ENCODE measurements around the gene PBX1. TPM values are rescaled to one million over a fixed set of nuclear protein-coding genes. Genes with fewer than 3 reads are reported as not detected.

The PBX1 gene
- total and polyA plus RNA-seq, 4 donors: 14.0 to 125 (median 40.0) TPM

GRCh38 chr1:164774819-164775654 lies 216.1 kb downstream of the PBX1 start:
- no peak overlapping the region for H3K27ac ChIP-seq (ENCODE audit: low read depth in 1 of 2, low read length in 2 of 2)
- H3K4me3 ChIP-seq (ENCODE audit: low read length in 2 of 2): no peak overlapping the region
- DNase-seq: no peak
- intact Hi-C loops (cut with DNase I): loop anchor here in 1 of 2 donors (10.0 kb wide), 1 partner anchor 330 kb away; no protein-coding TSS in a partner anchor
- no peak for ATAC-seq (ENCODE audit: low FRiP score)
- H3K4me1 ChIP-seq (ENCODE audit: control insufficient read depth in 1 of 2, insufficient read depth in 2 of 2, low read length in 2 of 2): peaks cover 3% of the 10 kb centered on the region in 2 donors
- H3K9me3 ChIP-seq (ENCODE audit: control insufficient read depth, low read length): no peaks in the 10 kb centered on the region
- no peaks in the 10 kb centered on the region for H3K36me3 ChIP-seq (ENCODE audit: control insufficient read depth in 1 of 2, insufficient read depth in 2 of 2, low read length in 1 of 2)
- H3K27me3 ChIP-seq (ENCODE audit: control insufficient read depth in 1 of 2, insufficient read depth in 2 of 2, low read length in 1 of 2): no peaks in the 10 kb centered on the region
- 76 to 81% methylated on average over 16 of the region's 16 CpGs for WGBS, 2 donors

- Histone ChIP-seq H3K4me1 (ENCODE audit: control insufficient read depth in 1 of 2, insufficient read depth in 2 of 2, low read length in 2 of 2) (peaks cover under 1 to 6% of the 10 kb centered on the region in 2 donors), H3K27ac (ENCODE audit: low read depth in 1 of 2, low read length in 2 of 2) (no peak overlapping the region), H3K36me3 (ENCODE audit: control insufficient read depth in 1 of 2, insufficient read depth in 2 of 2, low read length in 1 of 2) (no peaks in the 10 kb centered on the region), H3K9me3 (ENCODE audit: control insufficient read depth, low read length) (no peaks in the 10 kb centered on the region), H3K4me3 (ENCODE audit: low read length in 2 of 2) (no peak overlapping the region), H3K27me3 (ENCODE audit: control insufficient read depth in 1 of 2, insufficient read depth in 2 of 2, low read length in 1 of 2) (no peaks in the 10 kb centered on the region)
- WGBS, 2 donors: 77 to 83% methylated on average over 2 of the region's 2 CpGs
- no peak for ATAC-seq (ENCODE audit: low FRiP score)
- DNase-seq: no peak
- intact Hi-C loops (cut with DNase I): loop anchor here in 1 of 2 donors (10.0 kb wide), 1 partner anchor 333 kb away; no protein-coding TSS in a partner anchor
Observed at GRCh38 chr1:164777518-164777917, 218.5 kb downstream of the PBX1 start.

- 85 to 94% methylated on average over 3 of the region's 3 CpGs for WGBS, 2 donors
- no peaks in the 10 kb centered on the region for H3K9me3 ChIP-seq (ENCODE audit: control insufficient read depth, low read length)
- no peaks in the 10 kb centered on the region for H3K27me3 ChIP-seq (ENCODE audit: control insufficient read depth in 1 of 2, insufficient read depth in 2 of 2, low read length in 1 of 2)
- intact Hi-C loops (cut with DNase I): loop anchor here in 1 of 2 donors (10.0 kb wide), 1 partner anchor 335 kb away; no protein-coding TSS in a partner anchor
- H3K4me3 ChIP-seq (ENCODE audit: low read length in 2 of 2): no peak overlapping the region
- ATAC-seq (ENCODE audit: low FRiP score) (no peak), DNase-seq (no peak)
- H3K4me1 ChIP-seq (ENCODE audit: control insufficient read depth in 1 of 2, insufficient read depth in 2 of 2, low read length in 2 of 2): peaks cover 0 to 5% of the 10 kb centered on the region in 2 donors
- H3K27ac ChIP-seq (ENCODE audit: low read depth in 1 of 2, low read length in 2 of 2): no peak overlapping the region
- no peaks in the 10 kb centered on the region for H3K36me3 ChIP-seq (ENCODE audit: control insufficient read depth in 1 of 2, insufficient read depth in 2 of 2, low read length in 1 of 2)
Observed at GRCh38 chr1:164779376-164779775, 220.4 kb downstream of the PBX1 start.

- Histone ChIP-seq H3K27ac (ENCODE audit: low read depth in 1 of 2, low read length in 2 of 2) (no peak overlapping the region), H3K9me3 (ENCODE audit: control insufficient read depth, low read length) (no peaks in the 10 kb centered on the region), H3K27me3 (ENCODE audit: control insufficient read depth in 1 of 2, insufficient read depth in 2 of 2, low read length in 1 of 2) (no peaks in the 10 kb centered on the region), H3K4me1 (ENCODE audit: control insufficient read depth in 1 of 2, insufficient read depth in 2 of 2, low read length in 2 of 2) (peaks cover 0 to 5% of the 10 kb centered on the region in 2 donors), H3K4me3 (ENCODE audit: low read length in 2 of 2) (no peak overlapping the region), H3K36me3 (ENCODE audit: control insufficient read depth in 1 of 2, insufficient read depth in 2 of 2, low read length in 1 of 2) (no peaks in the 10 kb centered on the region)
- WGBS, 2 donors: 92% methylated on average over 12 of the region's 12 CpGs
- no peak for DNase-seq
- ATAC-seq (ENCODE audit: low FRiP score): no peak
- intact Hi-C loops (cut with DNase I): loop anchor here (5.0 to 10.0 kb wide), 4 partner anchors 63 to 335 kb away; no protein-coding TSS in a partner anchor
Observed at GRCh38 chr1:164780111-164780812, 221.3 kb downstream of the PBX1 start.

GRCh38 chr1:164780863-164781262 lies 221.9 kb downstream of the PBX1 start:
- DNase-seq (no peak), ATAC-seq (ENCODE audit: low FRiP score) (no peak)
- no peaks in the 10 kb centered on the region for H3K9me3 ChIP-seq (ENCODE audit: control insufficient read depth, low read length)
- peaks cover 0 to 7% of the 10 kb centered on the region in 2 donors for H3K4me1 ChIP-seq (ENCODE audit: control insufficient read depth in 1 of 2, insufficient read depth in 2 of 2, low read length in 2 of 2)
- intact Hi-C loops (cut with DNase I): loop anchor here (5.0 to 10.0 kb wide), 4 partner anchors 64 to 336 kb away; no protein-coding TSS in a partner anchor
- no peak overlapping the region for H3K27ac ChIP-seq (ENCODE audit: low read depth in 1 of 2, low read length in 2 of 2)
- no peaks in the 10 kb centered on the region for H3K36me3 ChIP-seq (ENCODE audit: control insufficient read depth in 1 of 2, insufficient read depth in 2 of 2, low read length in 1 of 2)
- H3K4me3 ChIP-seq (ENCODE audit: low read length in 2 of 2): no peak overlapping the region
- 76 to 78% methylated on average over 8 of the region's 8 CpGs for WGBS, 2 donors
- H3K27me3 ChIP-seq (ENCODE audit: control insufficient read depth in 1 of 2, insufficient read depth in 2 of 2, low read length in 1 of 2): no peaks in the 10 kb centered on the region

GRCh38 chr1:164781972-164782371 lies 223.0 kb downstream of the PBX1 start:
- intact Hi-C loops (cut with DNase I): loop anchor here (5.0 to 10.0 kb wide), 4 partner anchors 65 to 337 kb away; no protein-coding TSS in a partner anchor
- 17% methylated on average over 1 of the region's 1 CpG for WGBS, 2 donors
- H3K4me1 ChIP-seq (ENCODE audit: control insufficient read depth in 1 of 2, insufficient read depth in 2 of 2, low read length in 2 of 2): peaks cover 0 to 7% of the 10 kb centered on the region in 2 donors
- ATAC-seq (ENCODE audit: low FRiP score) (no peak), DNase-seq (no peak)
- H3K36me3 ChIP-seq (ENCODE audit: control insufficient read depth in 1 of 2, insufficient read depth in 2 of 2, low read length in 1 of 2): no peaks in the 10 kb centered on the region
- no peak overlapping the region for H3K4me3 ChIP-seq (ENCODE audit: low read length in 2 of 2)
- H3K9me3 ChIP-seq (ENCODE audit: control insufficient read depth, low read length): no peaks in the 10 kb centered on the region
- H3K27me3 ChIP-seq (ENCODE audit: control insufficient read depth in 1 of 2, insufficient read depth in 2 of 2, low read length in 1 of 2): no peaks in the 10 kb centered on the region
- H3K27ac ChIP-seq (ENCODE audit: low read depth in 1 of 2, low read length in 2 of 2): peak overlapping the region in 1 of 2 donors; percentile 15

GRCh38 chr1:164783778-164784555 lies 225.0 kb downstream of the PBX1 start:
- ATAC-seq (ENCODE audit: low FRiP score) (no peak), DNase-seq (peak in 1 of 2 donors; percentile 54)
- WGBS, 2 donors: 14 to 19% methylated on average over 13 of the region's 13 CpGs
- Histone ChIP-seq H3K4me1 (ENCODE audit: control insufficient read depth in 1 of 2, insufficient read depth in 2 of 2, low read length in 2 of 2) (peaks cover 0 to 7% of the 10 kb centered on the region in 2 donors), H3K27me3 (ENCODE audit: control insufficient read depth in 1 of 2, insufficient read depth in 2 of 2, low read length in 1 of 2) (no peaks in the 10 kb centered on the region), H3K27ac (ENCODE audit: low read depth in 1 of 2, low read length in 2 of 2) (peak overlapping the region in 1 of 2 donors; percentile 55), H3K36me3 (ENCODE audit: control insufficient read depth in 1 of 2, insufficient read depth in 2 of 2, low read length in 1 of 2) (no peaks in the 10 kb centered on the region), H3K4me3 (ENCODE audit: low read length in 2 of 2) (no peak overlapping the region), H3K9me3 (ENCODE audit: control insufficient read depth, low read length) (no peaks in the 10 kb centered on the region)
- intact Hi-C loops (cut with DNase I): loop anchor here (5.0 to 10.0 kb wide), 4 partner anchors 67 to 339 kb away; no protein-coding TSS in a partner anchor

GRCh38 chr1:164784960-164785359 lies 226.0 kb downstream of the PBX1 start:
- WGBS, 2 donors: 96 to 97% methylated on average over 6 of the region's 6 CpGs
- no peak overlapping the region for H3K27ac ChIP-seq (ENCODE audit: low read depth in 1 of 2, low read length in 2 of 2)
- intact Hi-C loops (cut with DNase I): loop anchor here (5.0 to 10.0 kb wide), 6 partner anchors 68 to 340 kb away; partner anchors contain the start of gene PBX1 (in 1 of the 2)
- H3K36me3 ChIP-seq (ENCODE audit: control insufficient read depth in 1 of 2, insufficient read depth in 2 of 2, low read length in 1 of 2): no peaks in the 10 kb centered on the region
- no peaks in the 10 kb centered on the region for H3K27me3 ChIP-seq (ENCODE audit: control insufficient read depth in 1 of 2, insufficient read depth in 2 of 2, low read length in 1 of 2)
- no peak for ATAC-seq (ENCODE audit: low FRiP score)
- DNase-seq: no peak
- H3K9me3 ChIP-seq (ENCODE audit: control insufficient read depth, low read length): no peaks in the 10 kb centered on the region
- H3K4me1 ChIP-seq (ENCODE audit: control insufficient read depth in 1 of 2, insufficient read depth in 2 of 2, low read length in 2 of 2): peaks cover 0 to 7% of the 10 kb centered on the region in 2 donors
- no peak overlapping the region for H3K4me3 ChIP-seq (ENCODE audit: low read length in 2 of 2)
